HL-60 (cell line): ENCODE data around the gene CFAP97D2.
"Not testable (repeated sequence)": the region's sequence is repeated elsewhere in the genome, so short reads cannot be mapped to it uniquely, and the experiment has no call there.

Experiments used
- DNase-seq, 2 experiments: peaks; one replicate each; pipeline ENCODE4 v3.0.0-alpha.2; 2010 to 2020; ENCODE audit warnings: low read depth in 1 of 2, low spot score in 1 of 2
- H3K27ac ChIP-seq: fragments of 250-450 bp; sonication (Bioruptor Pico); replicated peaks from 2 replicates; pipeline ENCODE4 v1.5.1; 2020; ENCODE audit warnings: mild to moderate bottlenecking, moderate library complexity
- H3K27me3 ChIP-seq: fragments of 250-450 bp; sonication (Bioruptor Pico); 2 replicates; pipeline ENCODE4 v1.5.1; 2021; ENCODE audit warnings: mild to moderate bottlenecking, moderate library complexity; ENCODE audit not compliant: insufficient read depth, poor library complexity, severe bottlenecking
- H3K4me3 ChIP-seq: replicated peaks from 2 replicates; pipeline ENCODE4 v1.5.1; 2011; ENCODE audit warnings: mild to moderate bottlenecking, control low read depth, low read length; ENCODE audit not compliant: insufficient read depth
- CTCF ChIP-seq: IDR thresholded peaks from one replicate; pipeline ENCODE4 v1.5.1; 2011; ENCODE audit warnings: low read length, control low read depth, inconsistent platforms; ENCODE audit not compliant: insufficient read depth
- GABPA ChIP-seq: IDR thresholded peaks from 2 replicates; pipeline ENCODE4 v1.6.1; 2012; ENCODE audit warnings: low read depth
- POLR2AphosphoS5 ChIP-seq: IDR thresholded peaks from 2 replicates; pipeline ENCODE4 v1.6.1; 2012; ENCODE audit warnings: low read depth
- REST ChIP-seq: IDR thresholded peaks from 2 replicates; pipeline ENCODE4 v1.6.1; 2012; ENCODE audit warnings: low read depth; ENCODE audit not compliant: insufficient replicate concordance
- SPI1 ChIP-seq: IDR thresholded peaks from 2 replicates; pipeline ENCODE4 v1.6.1; 2012; ENCODE audit warnings: low read depth, mild to moderate bottlenecking, borderline replicate concordance

Gene CFAP97D2

GRCh38 chr13:114173745-114174144 lies 5.3 kb upstream of the CFAP97D2 start:
- no peaks in the 10 kb centered on the region for H3K27me3 ChIP-seq
- H3K27ac ChIP-seq, result no peak overlapping the region
- TF ChIP-seq REST (no peak), SPI1 (no peak), GABPA (no peak), POLR2AphosphoS5 (no peak), CTCF (no peak)
- no peak for DNase-seq
- no peak overlapping the region for H3K4me3 ChIP-seq

- Histone ChIP-seq H3K4me3 (no peak overlapping the region), H3K27ac (no peak overlapping the region), H3K27me3 (no peaks in the 10 kb centered on the region)
- DNase-seq, result no peak
- TF ChIP-seq REST, result no peak
- no peak for TF ChIP-seq SPI1
- no peak for TF ChIP-seq POLR2AphosphoS5
- TF ChIP-seq CTCF, result no peak
- no peak for TF ChIP-seq GABPA
Measured at GRCh38 chr13:114174529-114174961, 4.5 kb upstream of the CFAP97D2 start.

GRCh38 chr13:114176359-114176902 lies 2.6 kb upstream of the CFAP97D2 start:
- H3K27me3 ChIP-seq, DNase-seq, H3K27ac ChIP-seq, H3K4me3 ChIP-seq: not testable (repeated sequence)

- no peak for TF ChIP-seq CTCF
- TF ChIP-seq REST, result no peak
- TF ChIP-seq GABPA, result no peak
- TF ChIP-seq SPI1, result no peak
- TF ChIP-seq POLR2AphosphoS5, result no peak
- DNase-seq, result peak in 1 of 2 experiments; percentile 23
- Histone ChIP-seq H3K27ac (no peak overlapping the region), H3K27me3 (no peaks in the 10 kb centered on the region), H3K4me3 (no peak overlapping the region)
Measured at GRCh38 chr13:114177245-114178010, 1.6 kb upstream of the CFAP97D2 start.
